HG03520 (cell line): Measurements from ENCODE around the gene MYO1D.
"Not testable (repeated sequence)": the region's sequence is repeated elsewhere in the genome, so short reads cannot be mapped to it uniquely, and the experiment has no call there.

ENCODE experiments used
- ATAC-seq: cut with Tn5 transposase; IDR thresholded peaks from one replicate; pipeline ENCODE4 v1.9.1; 2021; ENCODE audit warnings: mild to moderate bottlenecking, moderate library complexity; ENCODE audit not compliant: unreplicated experiment

MYO1D gene

DNA sequence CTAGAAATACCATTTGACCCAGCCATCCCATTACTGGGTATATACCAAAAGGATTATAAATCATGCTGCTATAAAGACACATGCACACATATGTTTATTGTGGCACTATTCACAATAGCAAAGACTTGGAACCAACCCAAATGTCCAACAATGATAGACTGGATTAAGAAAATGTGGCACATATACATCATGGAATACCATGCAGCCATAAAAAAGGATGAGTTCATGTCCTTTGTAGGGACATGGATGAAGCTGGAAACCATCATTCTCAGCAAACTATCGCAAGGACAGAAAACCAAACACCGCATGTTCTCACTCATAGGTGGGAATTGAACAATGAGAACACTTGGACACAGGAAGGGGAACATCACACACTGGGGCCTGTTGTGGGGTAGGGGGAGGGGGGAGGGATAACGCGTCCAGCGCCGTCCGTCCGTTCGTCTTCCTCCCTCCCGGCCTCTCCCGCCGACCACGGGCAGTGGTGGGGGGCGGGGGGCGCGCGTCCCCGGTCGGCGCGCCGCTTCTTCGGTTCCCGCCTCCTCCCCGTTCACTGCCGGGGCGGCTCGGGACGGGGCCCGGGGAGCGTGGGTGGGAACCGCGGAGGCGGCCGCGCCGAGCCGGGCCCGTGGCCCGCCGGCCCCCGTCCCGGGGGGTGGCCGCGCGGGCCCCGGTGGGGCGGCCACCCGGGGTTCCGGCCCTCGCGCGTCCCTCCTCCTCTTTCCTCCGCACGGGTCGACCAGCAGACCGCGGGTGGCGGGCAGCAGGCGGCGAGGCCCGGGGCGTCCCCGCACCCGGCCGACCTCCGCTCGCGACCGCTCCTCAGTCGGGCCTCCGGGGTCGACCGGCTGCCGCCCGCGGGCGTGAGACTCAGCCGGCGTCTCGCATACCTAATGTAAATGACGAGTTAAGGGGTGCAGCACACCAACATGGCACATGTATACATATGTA is 54.7 kb downstream of the MYO1D start:
- ATAC-seq = not testable (repeated sequence)

DNA sequence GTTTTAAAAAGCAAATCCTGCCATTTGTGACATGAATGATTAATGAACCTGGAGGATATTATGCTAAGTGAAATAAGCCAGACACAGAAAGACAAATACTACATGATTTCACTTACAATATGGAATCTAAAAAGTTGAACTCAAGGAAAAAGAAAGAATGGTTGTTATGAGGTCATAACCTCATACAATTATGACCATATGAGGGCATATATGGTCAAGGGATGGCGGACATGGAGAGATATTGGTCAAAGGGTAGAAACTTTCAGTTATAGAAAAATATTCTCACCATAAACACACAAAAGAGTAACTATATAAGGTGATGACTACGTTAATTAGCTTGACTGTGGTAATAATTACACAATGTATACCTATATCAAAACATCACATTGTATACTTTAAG is 56.5 kb downstream of the MYO1D start:
- ATAC-seq = no peak

GRCh38 chr17:32819787-32820186 is 57.1 kb downstream of the MYO1D start:
- no peak for ATAC-seq

- ATAC-seq = no peak
These were observed 57.9 kb downstream of the MYO1D start for GRCh38 chr17:32819035-32819434.

DNA sequence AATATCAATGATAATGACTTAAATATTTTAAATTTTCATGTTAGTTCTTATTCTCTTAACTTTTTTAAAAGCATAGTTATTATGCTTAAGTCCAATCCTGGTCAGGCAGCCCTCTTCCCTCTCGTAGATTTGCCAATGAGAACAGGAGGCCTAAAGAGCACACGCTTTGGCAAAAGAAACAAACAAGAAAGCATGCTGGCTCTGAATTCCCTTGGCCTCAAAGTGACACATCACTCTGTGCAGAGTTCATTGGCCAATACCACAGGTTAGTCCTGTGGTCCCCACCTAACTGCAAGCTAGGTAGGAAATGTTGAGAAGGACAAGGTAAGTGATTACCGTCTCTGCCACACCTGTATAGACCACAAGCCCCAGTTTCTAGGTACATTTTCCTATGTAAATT is 61.5 kb downstream of the MYO1D start:
- ATAC-seq = no peak

GRCh38 chr17:32814836-32815235 is 62.1 kb downstream of the MYO1D start:
- no peak for ATAC-seq

GRCh38 chr17:32813021-32813420 is 63.9 kb downstream of the MYO1D start:
- no peak for ATAC-seq

- no peak for ATAC-seq
These were observed 66.2 kb downstream of the MYO1D start for GRCh38 chr17:32810690-32811089.

DNA sequence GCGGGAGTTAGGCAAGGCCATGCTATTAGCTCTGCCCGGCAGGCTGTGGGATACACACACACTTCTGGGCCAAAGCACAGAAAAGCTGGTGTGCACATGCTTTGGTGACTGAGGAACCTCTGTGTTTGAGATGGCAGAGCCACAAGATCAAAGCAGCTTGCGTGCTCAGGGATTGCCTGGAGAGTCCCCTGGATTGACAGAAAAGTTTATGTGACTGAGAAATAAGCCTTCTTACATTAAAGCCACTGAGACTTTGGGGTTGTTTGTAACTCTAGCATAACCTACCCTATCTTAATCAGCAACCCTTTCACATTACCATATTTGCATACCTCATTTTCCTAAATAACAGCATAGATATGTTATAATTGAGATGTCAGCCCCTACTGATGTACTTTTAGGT is 69.3 kb downstream of the MYO1D start:
- ATAC-seq = no peak

- no peak for ATAC-seq
These were observed 70.3 kb downstream of the MYO1D start for GRCh38 chr17:32806646-32807045.

DNA sequence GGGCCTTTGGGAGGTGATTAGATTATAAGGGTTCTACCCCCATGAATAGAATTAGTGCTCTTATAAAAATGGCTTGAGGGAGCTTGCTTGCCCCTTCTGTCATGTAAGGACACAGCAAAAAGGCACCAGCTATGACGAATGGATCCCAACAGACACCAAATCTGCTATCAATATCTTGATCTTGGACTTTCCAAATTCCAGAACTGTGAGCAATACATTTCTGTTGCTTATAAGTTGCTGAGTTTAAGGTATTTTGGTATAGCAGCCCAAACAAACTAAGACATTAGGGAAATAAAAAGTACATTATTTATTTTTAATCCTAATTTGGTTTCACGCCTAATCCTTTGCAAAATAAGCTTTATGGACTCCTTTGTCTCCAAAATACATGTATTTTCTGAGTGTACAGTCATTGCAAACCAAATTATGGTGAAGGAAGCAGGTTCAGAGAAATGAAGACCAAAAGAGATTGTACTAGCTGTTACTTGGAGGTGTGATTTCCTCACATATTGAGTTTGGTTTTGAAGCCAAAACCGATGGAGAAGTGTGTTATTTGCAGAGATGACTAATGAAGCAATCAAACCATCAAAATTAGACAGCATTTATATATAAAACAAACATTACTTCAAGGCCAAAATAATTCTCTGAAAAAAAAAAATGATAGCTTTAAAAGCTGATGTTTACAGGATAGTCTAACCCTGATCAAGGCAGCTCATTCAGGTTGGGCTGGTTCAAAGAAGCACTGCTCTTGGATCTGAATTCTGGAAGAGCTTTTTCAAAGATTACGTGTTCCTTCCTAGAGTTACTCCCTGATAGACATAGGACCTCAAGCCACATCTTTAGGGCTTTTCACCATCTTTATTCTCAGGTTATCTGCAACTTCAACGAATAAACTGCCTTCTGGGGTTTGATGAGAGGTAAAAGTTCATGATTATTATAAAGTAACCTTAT is 71.6 kb downstream of the MYO1D start:
- ATAC-seq = no peak

- ATAC-seq = no peak
These were observed 73.4 kb downstream of the MYO1D start for GRCh38 chr17:32803544-32803943.

DNA sequence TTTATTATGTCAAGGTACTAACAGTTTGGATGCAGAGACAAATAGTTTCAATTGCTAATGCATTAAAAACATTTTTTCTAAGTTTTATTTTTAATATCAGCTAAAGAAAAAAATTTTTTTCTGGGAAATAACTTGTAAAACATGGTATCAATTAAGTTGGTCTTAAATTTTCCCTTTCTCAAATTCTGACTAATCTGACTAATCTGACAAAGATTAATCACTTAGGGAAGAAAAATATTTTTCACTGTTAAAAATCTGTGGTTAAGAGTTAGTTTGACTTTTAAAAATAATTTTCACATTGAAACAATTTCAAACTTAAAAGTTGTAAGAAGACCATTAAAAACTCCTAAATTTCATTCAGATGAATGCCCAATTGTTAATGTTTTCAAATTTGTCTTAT is 74.6 kb downstream of the MYO1D start:
- no peak for ATAC-seq

- ATAC-seq = no peak
These were observed 75.3 kb downstream of the MYO1D start for GRCh38 chr17:32801641-32802040.

- no peak for ATAC-seq
These were observed 75.7 kb downstream of the MYO1D start for GRCh38 chr17:32801193-32801592.

DNA sequence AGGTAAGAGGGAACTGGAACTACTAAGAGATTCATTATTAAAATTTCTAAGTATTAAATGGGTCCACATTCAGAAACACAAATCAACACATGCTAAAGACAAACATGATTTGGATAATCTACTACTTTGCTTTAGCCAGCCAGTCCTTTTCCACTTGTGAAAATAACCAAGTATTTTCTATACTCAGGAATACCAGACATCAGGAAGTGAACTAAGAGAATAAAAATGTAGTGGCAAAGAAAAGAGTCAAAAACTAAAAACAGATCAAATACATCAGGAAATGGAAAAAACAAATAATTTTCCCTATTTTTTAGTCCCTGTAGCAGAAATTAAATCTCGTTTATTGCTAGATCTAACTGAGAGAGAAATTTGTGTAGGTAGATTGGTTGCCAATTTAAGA is 78.0 kb downstream of the MYO1D start:
- no peak for ATAC-seq

DNA sequence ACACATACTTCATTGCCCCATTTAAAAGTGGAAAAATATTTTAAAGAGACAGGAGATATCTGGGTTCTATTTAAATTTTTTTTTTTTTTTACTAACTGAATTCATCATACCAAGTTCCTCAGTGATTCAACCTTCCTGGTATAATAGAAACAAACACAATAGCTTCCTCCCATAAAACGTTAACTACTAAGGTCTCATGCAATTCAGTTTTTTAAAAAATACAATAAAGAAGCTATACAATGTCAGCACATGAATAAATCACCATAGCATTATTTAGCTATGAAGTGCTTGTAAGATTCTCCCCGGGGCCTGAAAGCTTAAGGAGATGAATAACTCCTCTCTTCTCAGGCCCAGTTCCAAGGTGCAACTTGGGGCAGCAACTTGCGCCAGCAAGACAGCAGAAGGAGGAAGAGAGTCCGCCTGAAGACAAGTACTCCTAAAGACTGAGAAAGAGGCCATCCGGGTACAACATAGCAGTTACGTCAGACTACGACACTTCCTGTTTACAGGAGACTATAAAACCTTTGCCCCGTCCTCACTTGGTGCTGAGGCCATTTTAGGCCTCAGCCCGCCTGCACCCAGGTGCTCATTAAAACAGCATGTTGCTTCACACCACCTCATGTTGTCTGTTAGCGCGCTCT is 81.5 kb downstream of the MYO1D start:
- ATAC-seq = no peak

DNA sequence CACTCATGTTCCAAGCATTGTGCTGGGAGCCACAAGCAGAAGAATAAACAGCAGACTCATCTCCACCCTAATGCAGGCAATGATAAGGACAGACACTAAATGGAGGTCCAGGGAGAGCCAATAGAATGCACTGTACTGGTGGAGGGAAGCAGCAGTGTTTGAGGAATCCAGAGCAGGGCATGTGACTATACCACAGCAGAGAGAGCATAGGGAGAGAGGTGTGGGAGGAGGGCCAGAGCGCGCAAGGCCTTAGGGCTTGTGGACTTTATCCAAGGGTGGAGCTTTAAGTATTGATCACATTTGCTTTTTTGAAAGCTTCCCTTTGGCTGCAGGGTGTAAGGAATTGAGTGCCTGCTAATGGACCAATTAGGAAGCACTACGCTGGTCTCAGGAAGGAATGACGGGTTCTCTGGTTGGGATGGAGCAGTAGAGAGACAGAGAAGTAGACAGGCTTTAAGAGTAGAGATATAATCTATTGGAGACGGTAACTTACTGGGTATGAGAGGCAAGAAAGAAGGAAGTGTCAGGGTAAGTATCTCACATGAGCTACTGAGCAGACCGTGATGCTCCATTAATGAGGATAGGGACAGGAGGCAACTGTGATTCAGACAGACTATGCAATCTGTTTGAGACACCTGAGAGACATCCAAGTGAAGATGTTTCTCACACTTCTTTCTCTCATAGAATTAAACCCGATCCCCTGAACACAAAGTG is 82.2 kb downstream of the MYO1D start:
- ATAC-seq = no peak

- no peak for ATAC-seq
These were observed 83.1 kb downstream of the MYO1D start for GRCh38 chr17:32793841-32794240.

DNA sequence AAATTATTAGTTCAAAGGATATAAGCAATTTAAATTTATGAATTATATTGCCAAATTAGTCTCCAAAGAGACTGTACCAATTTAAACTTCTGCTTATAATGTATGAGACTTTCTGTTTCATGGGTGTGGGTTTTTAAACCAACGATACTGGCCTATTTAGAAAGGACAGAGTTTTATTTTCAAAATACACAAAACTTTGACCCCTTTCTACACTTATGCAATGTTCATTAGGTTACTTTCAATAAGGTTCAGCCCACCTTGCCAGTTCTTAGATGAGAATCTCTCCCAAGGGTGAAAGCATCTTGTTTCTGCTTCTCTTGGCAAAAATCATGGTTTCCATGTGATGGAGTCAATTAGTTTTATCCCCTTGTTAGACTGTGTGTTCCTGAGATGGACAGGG is 84.7 kb downstream of the MYO1D start:
- no peak for ATAC-seq

DNA sequence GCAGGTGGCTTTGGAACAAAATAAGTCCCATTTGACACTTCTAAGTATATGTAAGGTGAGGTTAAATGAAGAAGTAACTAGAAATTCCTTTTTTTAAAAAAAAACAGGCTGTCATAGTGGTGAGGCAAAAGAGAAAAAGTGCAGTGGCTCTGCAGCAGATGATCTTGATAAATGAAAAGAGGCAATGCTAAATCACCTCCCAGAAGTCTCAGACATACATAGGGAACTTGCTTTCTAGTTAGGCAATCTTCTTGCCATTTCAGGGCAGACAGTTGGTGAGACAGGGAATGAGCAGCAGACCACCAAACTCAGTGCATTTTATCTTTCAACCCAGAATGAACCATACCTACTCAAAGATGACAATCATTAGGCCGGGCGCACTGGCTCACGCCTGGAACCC is 90.8 kb downstream of the MYO1D start:
- ATAC-seq = no peak
